Psoas muscle (tissue), 8 donors: ENCODE results near the gene OR5T3. TPM values are rescaled to one million over a fixed set of nuclear protein-coding genes. Genes with fewer than 3 reads are reported as not detected.
"Not testable (repeated sequence)": the region's sequence is repeated elsewhere in the genome, so short reads cannot be mapped to it uniquely, and the experiment has no call there.

ENCODE experiments used
- ATAC-seq, 4 donors: fragments of 200-7000 bp; cut with Tn5 transposase; one replicate each; pipeline ENCODE4 v1.9.1; 2020; ENCODE audit warnings: moderate library complexity in 3 of 4, mild to moderate bottlenecking in 2 of 4
- DNase-seq, 2 donors: peaks; one replicate each; pipeline ENCODE4 v3.0.0-alpha.2; 2020
- H3K27ac ChIP-seq: fragments of 200-600 bp; one replicate; pipeline ENCODE4 v1.8.0; 2022
- H3K27me3 ChIP-seq, 3 donors: fragments of 200-600 bp in 1 of 3; one replicate each; pipeline versions ENCODE4 v1.6.1 to v1.8.0; 2013 to 2022; ENCODE audit warnings: low read length in 2 of 3, mild to moderate bottlenecking in 2 of 3, moderate library complexity in 1 of 3; ENCODE audit not compliant: insufficient read depth in 3 of 3
- H3K36me3 ChIP-seq, 2 donors: fragments of 200-600 bp in 1 of 2; one replicate each; pipeline versions ENCODE4 v1.6.1 to v1.8.0; 2013 to 2022; ENCODE audit warnings: low read depth in 1 of 2, mild to moderate bottlenecking in 1 of 2, moderate library complexity in 1 of 2; ENCODE audit not compliant: insufficient read depth in 1 of 2
- H3K4me1 ChIP-seq: fragments of 200-600 bp; one replicate; pipeline ENCODE4 v1.8.0; 2022
- H3K4me3 ChIP-seq: fragments of 200-600 bp; one replicate; pipeline ENCODE4 v1.8.0; 2022; ENCODE audit warnings: mild to moderate bottlenecking
- H3K9me3 ChIP-seq: fragments of 200-600 bp; one replicate; pipeline ENCODE4 v1.8.0; 2022
- WGBS, 3 donors: extraction: QIAGEN DNeasy Blood & Tissue Kit; methylation state at CpG; one replicate each; pipeline versions ENCODE4 v1.1.6 to v1.1.7; 2013; 5-methylcytosine and 5-hydroxymethylcytosine counted together
- intact Hi-C, 2 donors: fragments of 100-400 bp; cut with DNase I; formaldehyde crosslinking; loops; one replicate each; pipeline versions ENCODE4 v1.11.0 to v1.14.2; 2022
- long read RNA-seq, 2 donors: library from polyadenylated mRNA; unstranded; transcript quantifications; one replicate each; pipeline ENCODE4 v2.0.0, GENCODE V29; 2021
- polyA plus RNA-seq, 3 donors: library from polyadenylated mRNA; stranded (reverse); fragments of 200-250 nt; gene quantifications; one replicate each; pipeline ENCODE4 v1.2.3, GENCODE V29; 2013
- total RNA-seq, 4 donors: library from RNA; stranded (reverse); fragmentation: NEBNext Ultra II Directional in 2 of 4; extraction: Animal tissue kit (Norgen Biotek cat#: 25700) in 2 of 4; gene quantifications; one replicate each; pipeline versions ENCODE4 v1.2.1 to v1.2.4, GENCODE V29; 2021 to 2023
- TF ChIP-seq, protein P1 (sequence below): fragments of 200-600 bp; IDR thresholded peaks from one replicate; pipeline ENCODE4 v1.8.0; 2022; ENCODE audit warnings: antibody characterized with exemption
- donor health status: healthy with polysubstance abuse.
- donor health status: DM: no; HTN: no; CAD: no; lungs with moderate emphysema.
- donor health status: Bipolar disorder and iron deficiency.
- donor health status: healthy.
- donor health status: DM: yes; HTN: yes; CAD: no.
- donor health status: DM: no; HTN: no; CAD: no.
- donor health status: DM: no; HTN: no; CAD: no.
- donor health status: DM: yes; HTN: yes; CAD: no.

Gene OR5T3
- not detected for total RNA-seq
- polyA plus RNA-seq, result not detected
- long read RNA-seq, donor 1, result 0 reads
- long read RNA-seq, donor 2, result 0 reads

DNA sequence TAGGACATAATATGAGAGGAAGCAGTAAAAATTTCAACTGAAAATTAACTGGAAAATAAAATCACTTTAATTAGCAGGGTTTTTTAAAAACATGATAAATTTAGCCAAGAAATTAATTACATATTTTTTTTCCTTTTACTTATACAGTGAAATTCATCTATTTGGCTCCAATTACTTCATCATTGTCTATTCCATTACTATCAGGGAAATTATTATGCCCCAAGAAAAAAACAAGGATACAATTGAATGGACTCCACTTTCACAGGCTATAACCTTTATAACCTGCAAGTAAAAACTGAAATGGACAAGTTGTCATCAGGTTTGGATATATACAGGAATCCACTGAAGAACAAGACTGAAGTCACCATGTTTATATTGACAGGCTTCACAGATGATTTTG is at the start of gene OR5T3:
Gene OR5T3 (plus strand): TSS at position 301 of the 400 bp plus-strand sequence. CDS start 0 bp downstream, at position 301.
- Histone ChIP-seq H3K4me1 (no peaks in the 10 kb centered on the region), H3K27ac (no peak within 1 kb of the TSS), H3K27me3 (no peaks in the 10 kb centered on the region), H3K4me3 (no peak within 1 kb of the TSS), H3K9me3 (no peaks in the 10 kb centered on the region), H3K36me3 (no peaks in the 10 kb centered on the region)
- ATAC-seq, result no peak
- intact Hi-C loops, result no loop called here
- no peak for DNase-seq
- TF ChIP-seq, protein P1, sequence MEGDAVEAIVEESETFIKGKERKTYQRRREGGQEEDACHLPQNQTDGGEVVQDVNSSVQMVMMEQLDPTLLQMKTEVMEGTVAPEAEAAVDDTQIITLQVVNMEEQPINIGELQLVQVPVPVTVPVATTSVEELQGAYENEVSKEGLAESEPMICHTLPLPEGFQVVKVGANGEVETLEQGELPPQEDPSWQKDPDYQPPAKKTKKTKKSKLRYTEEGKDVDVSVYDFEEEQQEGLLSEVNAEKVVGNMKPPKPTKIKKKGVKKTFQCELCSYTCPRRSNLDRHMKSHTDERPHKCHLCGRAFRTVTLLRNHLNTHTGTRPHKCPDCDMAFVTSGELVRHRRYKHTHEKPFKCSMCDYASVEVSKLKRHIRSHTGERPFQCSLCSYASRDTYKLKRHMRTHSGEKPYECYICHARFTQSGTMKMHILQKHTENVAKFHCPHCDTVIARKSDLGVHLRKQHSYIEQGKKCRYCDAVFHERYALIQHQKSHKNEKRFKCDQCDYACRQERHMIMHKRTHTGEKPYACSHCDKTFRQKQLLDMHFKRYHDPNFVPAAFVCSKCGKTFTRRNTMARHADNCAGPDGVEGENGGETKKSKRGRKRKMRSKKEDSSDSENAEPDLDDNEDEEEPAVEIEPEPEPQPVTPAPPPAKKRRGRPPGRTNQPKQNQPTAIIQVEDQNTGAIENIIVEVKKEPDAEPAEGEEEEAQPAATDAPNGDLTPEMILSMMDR, result no peak

DNA sequence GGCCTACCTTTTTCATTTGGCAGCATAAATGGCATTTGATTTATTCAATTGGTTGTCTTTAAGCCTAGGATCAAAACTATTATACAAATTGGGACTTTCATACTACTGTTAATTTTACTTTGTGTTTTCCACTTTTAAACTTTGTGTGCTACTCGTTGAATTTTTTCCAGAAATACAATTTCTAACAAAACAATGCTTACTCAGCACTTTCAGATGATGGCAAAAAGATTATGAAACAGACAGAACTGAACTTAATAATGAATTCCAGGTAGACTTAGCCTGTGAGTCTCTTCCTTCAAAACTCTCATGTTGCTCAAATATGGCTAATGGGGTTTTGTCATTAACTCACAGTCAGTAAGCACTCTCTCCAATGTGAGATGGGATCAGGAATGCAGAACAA is 44.3 kb upstream of the OR5T3 start:
- no peak for ATAC-seq
- DNase-seq, result no peak
- Histone ChIP-seq H3K4me3 (no peak overlapping the region), H3K9me3 (no peaks in the 10 kb centered on the region), H3K27me3 (no peaks in the 10 kb centered on the region), H3K27ac (no peak overlapping the region), H3K4me1 (no peaks in the 10 kb centered on the region), H3K36me3 (no peaks in the 10 kb centered on the region)
- 37 to 39% (median 38%) methylated on average over 1 of the region's 1 CpG for WGBS, 3 donors
- TF ChIP-seq, protein P1, result no peak
- intact Hi-C loops, result no loop called here

DNA sequence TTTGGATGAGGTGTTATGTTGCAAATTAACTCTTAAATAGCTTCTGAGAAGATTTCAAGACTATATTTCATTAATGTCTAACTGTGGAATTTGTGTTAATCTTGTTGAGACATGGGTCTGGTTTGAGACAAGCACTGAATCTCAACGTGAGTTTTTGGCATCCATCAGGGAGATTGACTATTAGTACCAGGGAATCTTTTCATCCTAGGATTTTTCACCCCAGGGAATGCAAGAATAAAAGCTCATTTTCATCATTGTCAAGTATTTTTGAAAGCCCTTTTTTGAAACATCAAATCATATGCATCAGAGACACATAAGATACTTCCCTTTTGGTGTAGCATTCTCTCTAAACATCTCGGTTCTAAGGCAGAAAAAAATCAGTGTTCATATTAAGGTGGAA is 37.5 kb upstream of the OR5T3 start:
- H3K9me3 ChIP-seq, result no peaks in the 10 kb centered on the region
- ATAC-seq, result no peak
- no peaks in the 10 kb centered on the region for H3K27me3 ChIP-seq
- H3K27ac ChIP-seq, result no peak overlapping the region
- intact Hi-C loops, result no loop called here
- no peaks in the 10 kb centered on the region for H3K36me3 ChIP-seq
- 64 to 79% (median 75%) methylated on average over 2 of the region's 2 CpGs for WGBS, 3 donors
- H3K4me1 ChIP-seq, result no peaks in the 10 kb centered on the region
- DNase-seq, result no peak
- no peak overlapping the region for H3K4me3 ChIP-seq
- TF ChIP-seq, protein P1, result no peak

DNA sequence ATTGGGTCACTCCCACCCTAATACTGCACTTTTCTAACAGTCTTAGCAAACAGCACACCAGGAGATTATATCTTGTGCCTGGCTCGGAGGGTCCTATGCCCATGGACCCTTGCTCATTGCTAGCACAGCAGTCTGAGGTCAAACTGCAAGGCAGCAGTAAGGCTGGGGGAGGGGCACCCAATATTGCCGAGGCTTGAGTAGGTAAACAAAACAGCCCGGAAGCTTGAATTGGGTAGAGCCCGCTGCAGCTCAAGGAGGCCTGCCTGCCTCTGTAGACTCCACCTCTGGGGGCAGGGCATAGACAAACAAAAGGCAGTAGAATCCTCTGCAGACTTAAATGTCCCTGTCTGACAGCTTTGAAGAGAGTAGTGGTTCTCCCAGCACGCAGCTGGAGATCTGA is 32.3 kb upstream of the OR5T3 start:
- WGBS, 3 donors, result 81 to 83% (median 82%) methylated on average over 5 of the region's 5 CpGs

DNA sequence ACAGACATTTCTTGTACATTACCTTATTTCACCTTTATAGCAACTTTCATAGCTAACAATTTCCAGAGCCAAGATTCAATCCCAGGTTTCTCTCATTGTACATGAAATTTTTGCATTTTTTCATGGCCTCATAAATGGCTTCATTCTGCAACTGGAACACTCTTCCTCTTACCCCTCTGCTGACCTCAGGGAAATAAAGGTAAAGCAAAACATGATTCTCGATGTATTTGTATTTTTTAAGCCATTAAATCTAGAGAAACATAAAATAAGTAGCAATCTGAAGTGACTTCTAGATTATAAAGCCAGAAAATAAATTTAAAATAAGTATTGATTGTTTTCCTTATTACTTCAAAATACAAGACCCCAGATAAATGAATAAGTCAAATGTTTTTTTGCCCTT is 17.9 kb upstream of the OR5T3 start, which contains the start of gene OR5T2:
Gene OR5T2 (minus strand): TSS at position 101 of the 400 bp plus-strand sequence. CDS start 1,193 bp downstream, outside the sequence.
- Histone ChIP-seq H3K9me3 (no peaks in the 10 kb centered on the region), H3K4me1 (no peaks in the 10 kb centered on the region), H3K4me3 (no peak within 1 kb of the TSS), H3K36me3 (no peaks in the 10 kb centered on the region), H3K27ac (no peak within 1 kb of the TSS), H3K27me3 (no peaks in the 10 kb centered on the region)
- 31 to 51% (median 42%) methylated on average over 1 of the region's 1 CpG for WGBS, 3 donors
- no peak for DNase-seq
- intact Hi-C loops, result no loop called here
- TF ChIP-seq, protein P1, result no peak
- no peak for ATAC-seq

More for the DNA sequence above, 32.3 kb upstream of the OR5T3 start:
- DNase-seq, intact Hi-C loops, H3K27ac ChIP-seq, H3K36me3 ChIP-seq, H3K4me3 ChIP-seq, H3K27me3 ChIP-seq, ATAC-seq, H3K4me1 ChIP-seq, H3K9me3 ChIP-seq: not testable (repeated sequence)
